Heart right ventricle (tissue), 16 donors: ENCODE data around the gene FBL. TPM values are rescaled to one million over a fixed set of nuclear protein-coding genes. Genes with fewer than 3 reads are reported as not detected.

Experiments
- ATAC-seq, 8 donors: fragments of 200-7000 bp; cut with Tn5 transposase; one replicate each; pipeline ENCODE4 v1.9.1; 2020; ENCODE audit warnings: mild to moderate bottlenecking in 8 of 8, moderate library complexity in 8 of 8, moderate number of reproducible peaks in 1 of 8
- DNase-seq, 2 donors: peaks; one replicate each; pipeline ENCODE4 v3.0.0-alpha.2; 2020
- H3K27ac ChIP-seq, 10 donors: fragments of 200-600 bp; sonication (generic) in 2 of 10; one replicate each; pipeline versions ENCODE4 v1.5.0 to v1.8.0; 2020 to 2022; ENCODE audit warnings: mild to moderate bottlenecking in 3 of 10
- H3K27me3 ChIP-seq, 7 donors: fragments of 200-600 bp; one replicate each; pipeline ENCODE4 v1.8.0; 2021 to 2022; ENCODE audit warnings: mild to moderate bottlenecking in 2 of 7
- H3K36me3 ChIP-seq, 9 donors: fragments of 200-600 bp; sonication (generic) in 1 of 9; one replicate each; pipeline versions ENCODE4 v1.5.0 to v1.8.0; 2020 to 2022; ENCODE audit warnings: mild to moderate bottlenecking in 2 of 9
- H3K4me1 ChIP-seq, 9 donors: fragments of 200-600 bp; sonication (generic) in 1 of 9; one replicate each; pipeline versions ENCODE4 v1.5.0 to v1.8.0; 2020 to 2022; ENCODE audit warnings: mild to moderate bottlenecking in 4 of 9
- H3K4me3 ChIP-seq, 10 donors: fragments of 200-600 bp; sonication (generic) in 2 of 10; one replicate each; pipeline versions ENCODE4 v1.5.0 to v1.8.0; 2020 to 2022; ENCODE audit warnings: mild to moderate bottlenecking in 7 of 10, moderate library complexity in 2 of 10
- H3K9me3 ChIP-seq, 11 donors: fragments of 200-600 bp in 10 of 11; sonication (generic) in 2 of 11; one replicate each; pipeline versions ENCODE4 v1.5.0 to v1.8.0; 2013 to 2022; ENCODE audit warnings: mild to moderate bottlenecking in 2 of 11, control low read depth in 1 of 11, moderate library complexity in 1 of 11
- CTCF ChIP-seq, 9 donors: fragments of 200-600 bp; sonication (generic) in 2 of 9; IDR thresholded peaks; one replicate each; pipeline versions ENCODE4 v1.5.0 to v1.8.0; 2021 to 2022; ENCODE audit warnings: antibody characterized with exemption in 9 of 9, mild to moderate bottlenecking in 5 of 9, moderate library complexity in 1 of 9
- WGBS, 2 donors: extraction: QIAGEN DNeasy Blood & Tissue Kit; methylation state at CpG; one replicate each; pipeline ENCODE4 v1.1.7; 2013; ENCODE audit warnings: inconsistent platforms in 1 of 2; 5-methylcytosine and 5-hydroxymethylcytosine counted together
- intact Hi-C, 10 donors: fragments of 100-400 bp; cut with DNase I; formaldehyde crosslinking; loops; one replicate each; pipeline versions ENCODE4 v1.11.1 to v1.14.2; 2022
- polyA plus RNA-seq, 2 donors: library from polyadenylated mRNA; stranded (reverse); fragments of 200-250 nt; gene quantifications; one replicate each; pipeline ENCODE4 v1.2.3, GENCODE V29; 2013
- total RNA-seq, 10 donors: library from RNA; stranded (reverse); fragmentation: NEBNext Ultra II Directional in 3 of 10; extraction: Animal tissue kit (Norgen Biotek cat#: 25700) in 3 of 10; gene quantifications; one replicate each; pipeline versions ENCODE4 v1.2.1 to v1.2.4, GENCODE V29; 2021 to 2023
- donor health status: Arrhythmogenic right ventricular cardiomyopathy.
- donor health status: ischemic (EF 13 %, LVEDD 7.1; RV severe dilation, severe dysfunction).
- donor health status: healthy with polysubstance abuse.
- donor health status: DM: no; HTN: yes; CAD: no.
- donor health status: DM: no; HTN: no; CAD: no.
- donor health status: ischemic (EF 25% LVEDD 6.9; RV normal size, moderate dysfunction).
- donor health status: ischemic (EF 25% LVEDD 5.7; RV mildly dilated, moderate dysfunction).
- donor health status: healthy.
- donor health status: DM: yes; HTN: yes; CAD: no.
- donor health status: Ischemic cardiomyopathy.
- donor health status: ischemic (EF 35%, LVEDD 5.7; RV mildly dilated, moderate dysfunction).
- donor health status: nonischemic (EF 11% LVEDD 7.7; RV severe dilation, severe dysfunction).
- donor health status: DM: yes; HTN: yes; CAD: no.
- donor health status: PGD.
- donor health status: ischemic (EF 29% LVEDD 5.4; RV normal size, mild dysfunction).
- donor health status: nonischemic (EF 23%, LVEDD 6.1; RV moderate dilation, normal function).

Gene FBL
- total and polyA plus RNA-seq, 12 donors = 52.7 to 192 (median 73.9) TPM

GRCh38 chr19:39845584-39845932 is 621 bp downstream of the FBL start:
- ATAC-seq (peak in 6 of 8 donors; percentile 16 to 46 (median 37)), DNase-seq (no peak)
- Histone ChIP-seq H3K4me3 (peak overlapping the region; percentile 53 to 97 (median 78)), H3K27me3 (no peaks in the 10 kb centered on the region), H3K9me3 (no peaks in the 10 kb centered on the region), H3K27ac (peak overlapping the region in 9 of 10 donors; percentile 77 to 91 (median 84)), H3K36me3 (no peaks in the 10 kb centered on the region), H3K4me1 (peaks cover 4 to 54% (median 46%) of the 10 kb centered on the region in 9 donors)
- intact Hi-C loops = loop anchor here in 3 of 10 donors (2.0 to 10.0 kb wide), 3 partner anchors 53 to 301 kb away; partner anchors contain the start of gene EID2 (in 1 of the 3)
- 0 to 3% methylated on average over 17 of the region's 17 CpGs for WGBS, 2 donors
- peak in 3 of 9 donors; percentile 8 to 25 (median 9) for TF ChIP-seq CTCF (IDR thresholded peaks at IDR 0.05)

- intact Hi-C loops = loop anchor here in 3 of 10 donors (2.0 to 10.0 kb wide), 3 partner anchors 52 to 300 kb away; partner anchors contain the start of gene EID2 (in 1 of the 3)
- Histone ChIP-seq H3K36me3 (peaks cover 0 to 2% (median 0%) of the 10 kb centered on the region in 9 donors), H3K9me3 (no peaks in the 10 kb centered on the region), H3K4me3 (peak overlapping the region; percentile 53 to 97 (median 78)), H3K27me3 (no peaks in the 10 kb centered on the region), H3K4me1 (peaks cover 4 to 54% (median 46%) of the 10 kb centered on the region in 9 donors), H3K27ac (peak overlapping the region in 3 of 10 donors; percentile 88 to 91 (median 88))
- no peak for TF ChIP-seq CTCF (IDR thresholded peaks at IDR 0.05)
- DNase-seq (no peak), ATAC-seq (no peak)
- 29 to 30% methylated on average over 5 of the region's 5 CpGs for WGBS, 2 donors
Observed at GRCh38 chr19:39845172-39845571, 1.0 kb downstream of the FBL start.

- Histone ChIP-seq H3K36me3 (peaks cover 0 to 12% (median 6%) of the 10 kb centered on the region in 9 donors), H3K27ac (peak overlapping the region in 1 of 10 donors; percentile 13), H3K4me1 (peaks cover 4 to 54% (median 46%) of the 10 kb centered on the region in 9 donors), H3K4me3 (peak overlapping the region in 1 of 10 donors; percentile 97), H3K9me3 (no peaks in the 10 kb centered on the region), H3K27me3 (no peaks in the 10 kb centered on the region)
- peak; percentile 34 to 73 (median 64) for TF ChIP-seq CTCF (IDR thresholded peaks at IDR 0.05)
- intact Hi-C loops = loop anchor here (1.0 to 10.0 kb wide), 6 partner anchors 49 to 299 kb away; partner anchors contain the start of gene EID2 (in 1 of the 10)
- WGBS, 2 donors = 65 to 69% methylated on average over 4 of the region's 4 CpGs
- ATAC-seq (no peak), DNase-seq (no peak)
Observed at GRCh38 chr19:39843919-39844793, 2.0 kb downstream of the FBL start.

GRCh38 chr19:39842693-39843435 is 3.3 kb downstream of the FBL start:
- peak in 1 of 9 donors; percentile 1 for TF ChIP-seq CTCF (IDR thresholded peaks at IDR 0.05)
- DNase-seq (no peak), ATAC-seq (no peak)
- no peaks in the 10 kb centered on the region for H3K9me3 ChIP-seq
- H3K4me3 ChIP-seq = peak overlapping the region in 2 of 10 donors; percentile 32 to 51
- intact Hi-C loops = loop anchor here in 7 of 10 donors (2.0 to 10.0 kb wide), 5 partner anchors 48 to 298 kb away; partner anchors contain the start of gene EID2 (in 1 of the 7)
- peaks cover 0 to 25% (median 14%) of the 10 kb centered on the region in 9 donors for H3K36me3 ChIP-seq
- H3K27me3 ChIP-seq = no peaks in the 10 kb centered on the region
- peak overlapping the region in 4 of 10 donors; percentile 17 to 69 (median 46) for H3K27ac ChIP-seq
- H3K4me1 ChIP-seq = peaks cover 4 to 54% (median 46%) of the 10 kb centered on the region in 9 donors
- WGBS, 2 donors = 79 to 83% methylated on average over 7 of the region's 7 CpGs
